GM19452 (cell line): Measurements from ENCODE around the gene C5orf24.
"Not testable (repeated sequence)": the region's sequence is repeated elsewhere in the genome, so short reads cannot be mapped to it uniquely, and the experiment has no call there.

Experiments
- ATAC-seq: cut with Tn5 transposase; IDR thresholded peaks from one replicate; pipeline ENCODE4 v1.9.1; 2021; ENCODE audit not compliant: unreplicated experiment

Gene C5orf24

DNA sequence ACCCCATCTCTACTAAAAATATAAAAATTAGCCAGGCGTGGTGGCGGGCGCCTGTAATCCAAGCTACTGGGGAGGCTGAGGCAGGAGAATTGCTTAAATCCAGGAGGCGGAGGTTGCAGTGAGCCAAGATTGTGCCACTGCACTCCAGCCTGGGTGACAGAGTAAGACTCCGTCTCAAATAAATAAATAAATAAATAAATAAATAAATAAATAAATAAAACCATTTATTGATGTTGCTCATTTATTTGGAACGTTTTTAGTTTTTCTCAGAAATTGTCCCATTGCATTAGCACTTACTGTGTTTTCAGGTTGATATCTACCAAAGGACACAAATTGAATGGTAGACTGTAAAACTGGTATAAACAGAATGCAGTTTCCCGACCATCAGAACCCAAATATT lies 10.7 kb downstream of the C5orf24 start:
- not testable (repeated sequence) for ATAC-seq

DNA sequence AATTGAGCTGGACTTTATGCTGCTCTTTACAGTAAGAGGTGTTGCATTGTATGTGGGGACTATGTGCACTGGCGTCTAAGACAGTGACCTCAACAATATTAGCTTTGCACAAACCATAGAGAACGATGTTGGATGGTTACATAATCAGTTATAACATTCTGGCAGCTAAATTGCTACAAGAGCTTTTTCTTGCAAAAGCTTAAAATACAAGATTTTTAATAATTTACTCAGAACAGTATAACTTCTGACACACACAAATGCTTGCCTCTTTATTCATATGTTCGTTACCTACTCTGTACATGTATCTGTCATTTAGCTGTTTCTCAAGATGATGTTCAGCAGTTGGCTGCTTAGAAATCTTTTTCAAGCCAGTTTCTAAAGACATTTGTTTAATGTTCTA lies 11.6 kb downstream of the C5orf24 start:
- no peak for ATAC-seq

DNA sequence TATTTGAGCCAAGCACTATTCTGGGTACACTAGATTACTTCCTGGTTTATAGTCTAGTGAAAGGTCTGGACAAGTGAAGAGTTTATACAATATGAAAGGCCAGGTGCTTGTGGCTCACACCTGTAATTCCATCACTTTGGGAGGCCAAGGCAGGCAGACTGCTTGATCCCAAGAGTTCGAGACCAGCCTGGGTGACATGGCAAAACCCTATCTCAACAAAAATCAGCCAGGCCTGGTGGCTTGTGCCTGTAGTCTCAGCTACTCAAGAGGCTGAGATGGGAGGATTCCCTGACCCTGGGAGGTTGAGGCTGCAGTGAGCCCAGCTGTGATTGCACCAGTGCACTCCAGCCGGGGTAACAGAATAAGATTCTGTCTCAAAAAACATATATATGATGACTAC lies 18.9 kb downstream of the C5orf24 start:
- no peak for ATAC-seq

DNA sequence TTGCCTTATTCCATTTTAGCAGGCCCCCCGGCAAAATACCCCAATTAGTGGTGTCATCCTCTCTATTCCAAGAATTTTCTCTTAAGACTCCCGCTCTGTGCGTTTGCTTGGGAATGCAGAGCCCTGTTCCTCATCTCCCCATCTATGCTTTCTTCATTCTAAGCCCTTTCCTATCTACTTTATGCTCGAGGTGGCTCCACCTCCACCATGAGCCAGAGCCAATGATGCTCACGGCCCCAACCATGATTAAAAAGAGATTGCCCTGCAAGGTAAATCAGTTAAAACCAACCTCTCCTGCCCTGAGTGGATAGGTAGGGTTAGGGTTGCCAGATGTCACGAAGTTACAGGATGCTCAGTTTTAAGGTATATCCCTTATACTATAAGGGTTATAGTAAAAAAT lies 27.7 kb downstream of the C5orf24 start:
- ATAC-seq = no peak

DNA sequence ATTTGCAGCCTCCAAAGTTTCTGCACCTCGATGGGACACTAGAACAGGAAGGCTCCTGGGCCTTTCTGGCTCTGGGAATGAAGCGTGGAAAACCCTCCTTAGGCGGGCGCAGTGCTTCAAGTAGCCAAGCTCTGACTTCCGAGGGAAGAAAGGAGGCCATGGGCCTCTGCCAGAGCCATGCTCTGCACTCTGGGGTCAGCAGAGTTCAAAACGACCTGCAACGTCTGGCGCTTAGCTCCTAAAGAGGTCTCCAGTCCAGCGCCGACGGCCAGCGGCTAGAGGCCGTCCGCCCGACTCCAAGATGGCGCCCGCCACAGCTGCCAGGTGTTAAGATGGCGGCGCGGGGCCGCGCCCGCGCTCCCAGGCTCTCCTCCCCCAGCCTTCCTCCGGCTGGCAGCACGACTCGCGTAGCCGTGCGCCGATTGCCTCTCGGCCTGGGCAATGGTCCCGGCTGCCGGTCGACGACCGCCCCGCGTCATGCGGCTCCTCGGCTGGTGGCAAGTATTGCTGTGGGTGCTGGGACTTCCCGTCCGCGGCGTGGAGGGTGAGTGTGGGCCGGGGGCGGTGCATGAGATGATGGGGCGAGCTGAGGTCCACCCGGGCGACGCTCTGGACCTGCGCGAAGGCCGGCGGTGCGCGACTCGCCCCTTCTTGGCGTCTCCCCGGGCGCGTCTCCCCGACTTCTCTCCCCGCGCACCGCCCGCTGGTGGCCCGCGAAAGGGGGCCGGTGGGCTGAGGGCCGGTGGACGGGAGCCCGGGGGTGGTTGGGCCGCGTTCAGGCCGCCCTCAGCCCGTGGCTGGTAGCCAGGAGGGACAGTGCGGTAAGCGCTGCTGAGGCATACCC lies 28.4 kb downstream of the C5orf24 start, which contains the start of gene TXNDC15:
TSS of gene TXNDC15 (plus strand) at position 385 of the 844 bp plus-strand sequence. CDS start at position 442, 57 bp downstream.
- peak; percentile 84 for ATAC-seq

DNA sequence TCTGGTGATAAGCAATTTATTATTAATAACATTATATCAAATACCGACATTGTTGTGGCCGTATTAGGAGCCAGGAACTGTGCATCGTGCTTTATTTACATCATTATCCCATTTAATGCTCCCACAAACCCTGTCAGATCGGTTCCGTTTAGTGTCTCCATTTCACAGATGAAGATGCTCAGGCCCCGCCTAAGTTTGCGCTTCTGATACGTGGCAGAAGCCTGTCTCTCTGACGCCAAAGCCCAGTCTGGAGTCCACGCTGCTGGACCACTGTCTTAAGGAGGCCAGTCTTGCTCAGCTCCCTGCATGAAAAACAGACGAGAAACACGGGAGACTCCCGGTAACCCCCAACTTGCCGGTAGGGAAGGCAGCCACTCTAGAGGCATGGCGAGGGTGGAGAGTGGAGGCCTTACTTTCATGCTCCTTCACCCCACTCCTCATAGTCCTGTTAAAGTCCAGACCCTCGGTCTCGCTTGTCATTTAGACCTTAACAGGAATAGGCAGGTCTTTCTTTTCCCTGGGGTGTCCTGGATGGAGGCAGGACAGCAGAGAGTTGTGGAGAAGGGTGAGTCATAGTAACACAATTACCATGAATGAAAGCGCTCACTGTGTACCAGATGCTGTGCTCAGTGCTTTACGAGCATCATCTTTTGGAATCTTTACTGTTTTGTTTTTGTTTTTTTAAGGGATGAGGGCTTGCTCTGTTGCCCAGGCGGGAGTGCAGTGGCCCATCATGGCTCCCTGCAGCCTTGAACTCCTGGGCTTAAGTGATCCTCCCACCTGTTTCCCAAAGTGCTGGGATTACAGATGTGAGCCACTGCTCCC lies 29.3 kb downstream of the C5orf24 start:
- ATAC-seq = peak; percentile 23

DNA sequence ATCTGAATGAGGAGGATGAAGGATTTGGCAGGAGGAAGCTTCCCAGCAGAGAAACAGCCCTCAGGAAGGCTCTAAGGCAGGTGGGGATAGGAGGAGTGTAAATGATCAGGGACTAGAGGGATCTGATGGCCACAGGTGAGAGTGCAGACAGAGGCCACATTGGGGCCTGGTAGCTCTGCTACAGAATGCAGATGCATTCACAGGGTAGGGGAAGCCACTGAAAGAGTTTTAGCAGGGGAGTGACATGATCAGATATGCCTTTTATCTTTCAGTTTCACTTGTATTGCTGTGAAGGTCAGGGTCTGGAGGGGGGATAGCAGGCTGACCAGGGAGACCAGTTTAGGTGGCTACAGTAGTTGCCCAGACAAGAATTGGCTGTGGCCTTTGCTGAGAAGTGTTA lies 31.4 kb downstream of the C5orf24 start:
- peak; percentile 37 for ATAC-seq

DNA sequence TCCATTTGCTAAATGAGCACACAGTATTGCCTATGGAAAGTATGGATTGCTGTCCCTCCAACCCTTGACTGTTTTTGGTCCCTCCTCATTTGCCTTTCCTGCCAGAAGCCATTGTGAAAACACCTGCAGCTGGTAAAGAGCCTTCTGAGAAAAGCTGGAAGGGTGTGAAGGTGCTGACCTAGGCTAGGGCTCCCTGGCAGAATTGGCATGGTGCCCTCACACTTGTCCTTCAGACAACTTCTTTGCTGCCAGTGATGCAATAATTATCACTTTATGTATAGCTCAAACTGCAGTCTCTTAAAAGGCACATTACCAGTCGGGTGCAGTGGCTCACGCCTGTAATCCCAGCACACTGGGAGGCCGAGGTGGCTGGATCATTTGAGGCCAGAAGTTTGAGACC lies 32.6 kb downstream of the C5orf24 start:
- no peak for ATAC-seq

DNA sequence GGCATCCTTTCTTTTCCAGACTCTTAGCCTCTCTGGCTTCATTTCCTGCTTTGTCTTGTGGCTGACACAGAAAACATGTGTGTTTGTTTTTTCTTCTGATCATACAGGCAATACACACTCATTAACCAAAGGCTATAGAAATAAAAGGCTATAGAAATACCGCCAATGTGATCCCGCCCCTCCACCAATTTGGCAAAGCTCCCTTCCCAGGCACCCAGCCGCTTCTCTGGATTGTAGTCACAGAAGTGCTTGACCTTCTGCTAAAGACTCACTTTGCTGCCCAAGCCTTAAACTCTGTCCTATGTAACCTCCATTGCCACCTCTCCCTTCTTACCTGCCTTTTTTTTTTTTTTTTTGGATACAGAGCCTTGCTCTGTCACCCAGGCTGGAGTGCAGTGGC lies 33.7 kb downstream of the C5orf24 start:
- no peak for ATAC-seq

DNA sequence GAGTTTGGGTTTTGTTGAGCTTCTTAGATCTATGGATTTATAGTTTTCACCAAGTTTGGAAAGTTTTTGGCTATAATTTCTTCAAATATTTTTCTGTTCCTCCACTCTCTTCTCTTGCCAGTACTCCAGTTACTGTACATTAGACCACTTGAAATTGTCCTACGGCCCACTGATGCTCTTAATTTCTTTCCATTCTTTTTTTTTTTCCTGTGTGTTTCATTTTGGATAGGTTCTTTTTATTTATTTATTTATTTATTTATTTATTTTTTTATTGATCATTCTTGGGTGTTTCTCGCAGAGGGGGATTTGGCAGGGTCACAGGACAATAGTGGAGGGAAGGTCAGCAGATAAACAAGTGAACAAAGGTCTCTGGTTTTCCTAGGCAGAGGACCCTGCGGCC lies 35.2 kb downstream of the C5orf24 start:
- not testable (repeated sequence) for ATAC-seq

DNA sequence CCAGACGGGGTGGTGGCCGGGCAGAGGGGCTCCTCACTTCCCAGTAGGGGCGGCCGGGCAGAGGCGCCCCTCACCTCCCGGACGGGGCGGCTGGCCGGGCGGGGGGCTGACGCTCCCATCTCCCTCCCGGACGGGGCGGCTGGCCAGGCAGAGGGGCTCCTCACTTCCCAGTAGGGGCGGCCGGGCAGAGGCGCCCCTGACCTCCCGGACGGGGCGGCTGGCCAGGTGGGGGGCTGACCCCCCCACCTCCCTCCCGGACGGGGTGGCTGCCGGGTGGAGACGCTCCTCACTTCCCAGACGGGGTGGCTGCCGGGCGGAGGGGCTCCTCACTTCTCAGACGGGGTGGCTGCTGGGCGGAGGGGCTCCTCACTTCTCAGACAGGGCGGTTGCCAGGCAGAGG lies 35.9 kb downstream of the C5orf24 start:
- not testable (repeated sequence) for ATAC-seq

DNA sequence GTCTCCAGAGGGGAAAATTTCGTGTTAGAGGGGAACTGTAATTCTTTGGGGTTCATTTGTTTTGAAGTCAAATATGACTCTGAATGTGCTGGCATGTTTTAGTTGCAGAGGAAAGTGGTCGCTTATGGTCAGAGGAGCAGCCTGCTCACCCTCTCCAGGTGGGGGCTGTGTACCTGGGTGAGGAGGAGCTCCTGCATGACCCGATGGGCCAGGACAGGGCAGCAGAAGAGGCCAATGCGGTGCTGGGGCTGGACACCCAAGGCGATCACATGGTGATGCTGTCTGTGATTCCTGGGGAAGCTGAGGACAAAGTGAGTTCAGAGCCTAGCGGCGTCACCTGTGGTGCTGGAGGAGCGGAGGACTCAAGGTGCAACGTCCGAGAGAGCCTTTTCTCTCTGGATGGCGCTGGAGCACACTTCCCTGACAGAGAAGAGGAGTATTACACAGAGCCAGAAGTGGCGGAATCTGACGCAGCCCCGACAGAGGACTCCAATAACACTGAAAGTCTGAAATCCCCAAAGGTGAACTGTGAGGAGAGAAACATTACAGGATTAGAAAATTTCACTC lies 41.9 kb downstream of the C5orf24 start:
- ATAC-seq = no peak

DNA sequence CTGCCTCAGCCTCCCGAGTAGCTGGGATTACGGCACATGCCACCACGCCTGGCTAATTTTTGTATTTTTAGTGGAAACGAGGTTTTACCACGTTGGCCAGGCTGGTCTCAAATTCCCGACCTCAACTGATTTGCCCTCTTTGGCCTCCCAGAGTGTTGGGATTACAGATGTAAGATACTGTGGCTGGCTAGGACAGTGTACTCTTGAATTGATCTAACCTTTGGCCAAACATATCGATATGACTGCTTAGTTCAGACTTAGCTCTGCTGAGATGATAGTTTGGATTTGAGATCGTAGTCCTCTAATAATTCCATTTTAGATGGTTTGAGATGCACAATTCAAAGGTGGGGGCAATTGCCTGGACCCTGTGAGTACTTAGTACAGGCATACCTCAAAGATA lies 43.6 kb downstream of the C5orf24 start:
- no peak for ATAC-seq

DNA sequence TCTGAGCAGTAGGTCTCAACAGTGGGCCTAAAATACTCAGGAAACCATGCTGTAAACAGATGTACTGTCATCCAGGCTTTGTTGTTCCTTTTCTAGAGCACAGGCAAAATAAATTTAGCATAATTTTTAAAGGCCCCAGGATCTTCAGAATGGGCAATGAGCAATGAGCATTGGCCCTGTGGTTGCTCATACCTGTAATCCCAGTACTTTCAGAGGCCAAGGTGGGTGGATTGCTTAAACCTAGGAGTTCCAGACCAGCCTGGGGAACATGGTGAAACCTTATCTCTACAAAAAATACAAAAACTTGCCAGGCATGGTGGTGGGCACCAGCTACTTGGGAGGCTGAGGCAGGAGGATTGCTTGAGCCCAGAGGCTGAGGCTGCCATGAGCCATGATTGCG lies 45.7 kb downstream of the C5orf24 start:
- ATAC-seq = no peak

DNA sequence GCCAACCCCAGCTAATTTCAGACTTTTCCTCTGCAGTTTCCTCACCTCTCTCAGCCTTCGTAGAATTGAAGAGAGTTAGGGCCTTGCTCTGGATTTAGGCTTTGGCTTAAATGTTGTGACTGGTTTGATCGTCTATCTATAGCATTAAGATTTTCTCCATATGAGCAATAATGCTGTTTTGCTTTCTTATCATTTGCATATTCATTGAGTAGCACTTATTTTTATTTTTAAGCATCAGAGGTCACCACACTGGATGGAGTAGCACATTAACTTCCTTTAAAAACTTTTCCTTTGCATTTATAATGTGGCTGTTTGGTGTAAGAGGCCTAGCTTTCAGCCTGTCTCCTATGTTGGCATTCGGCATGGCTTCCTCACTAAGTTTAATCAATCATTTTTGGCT lies 46.5 kb downstream of the C5orf24 start:
- ATAC-seq = no peak

DNA sequence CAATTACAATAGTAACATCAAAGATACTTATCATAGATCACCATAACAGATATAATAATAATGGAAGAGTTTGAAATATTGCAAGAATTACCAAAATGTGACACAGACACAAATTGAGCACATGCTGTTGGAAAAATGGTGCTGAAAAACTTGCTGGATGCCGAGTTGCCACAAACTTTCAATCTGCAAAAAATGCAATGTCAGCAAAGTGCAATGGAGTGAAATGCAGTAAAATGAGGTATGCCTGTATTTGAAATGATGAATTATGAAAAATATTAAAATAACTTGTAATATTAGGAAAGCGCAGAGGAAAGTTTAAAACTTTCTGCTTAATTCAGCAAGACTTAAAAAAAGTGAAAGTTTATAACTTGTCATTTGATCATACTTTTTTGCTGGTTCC lies 47.2 kb downstream of the C5orf24 start:
- no peak for ATAC-seq

DNA sequence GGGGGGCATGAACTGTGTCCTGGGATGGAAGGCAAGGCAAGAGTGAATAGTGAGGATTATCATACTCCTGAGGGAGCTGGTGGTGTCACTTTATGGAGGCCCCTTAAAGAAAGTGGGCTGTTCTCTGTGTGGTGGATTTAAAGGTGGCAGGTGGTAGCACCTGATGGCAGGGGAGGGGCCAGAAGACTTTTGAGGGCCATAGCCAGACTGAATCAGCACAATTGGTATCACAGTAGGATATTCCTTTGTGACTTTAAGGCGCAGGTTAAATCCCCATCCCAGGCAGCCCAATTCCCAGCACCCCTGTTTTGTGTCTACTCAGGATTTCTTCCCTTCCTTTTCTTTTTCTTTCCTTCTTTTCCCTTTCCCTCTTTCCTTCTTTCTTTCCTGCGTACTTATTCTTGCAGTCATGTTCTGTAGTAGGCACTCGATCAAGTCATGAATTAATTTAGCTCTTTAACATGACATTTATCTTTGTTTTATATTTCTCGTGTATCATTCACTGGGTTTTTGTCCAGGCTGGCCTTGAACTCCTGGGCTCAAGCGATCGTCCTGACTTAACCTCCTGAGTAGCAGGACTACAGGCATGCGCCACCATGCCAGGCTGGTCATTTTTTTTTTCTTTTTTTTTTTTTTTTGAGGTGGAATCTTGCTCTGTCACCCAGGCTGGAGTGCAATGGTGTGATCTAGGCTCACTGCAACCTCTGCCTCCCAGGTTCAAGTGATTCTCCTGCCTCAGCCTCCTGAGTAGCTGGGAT lies 48.2 kb downstream of the C5orf24 start:
- no peak for ATAC-seq

DNA sequence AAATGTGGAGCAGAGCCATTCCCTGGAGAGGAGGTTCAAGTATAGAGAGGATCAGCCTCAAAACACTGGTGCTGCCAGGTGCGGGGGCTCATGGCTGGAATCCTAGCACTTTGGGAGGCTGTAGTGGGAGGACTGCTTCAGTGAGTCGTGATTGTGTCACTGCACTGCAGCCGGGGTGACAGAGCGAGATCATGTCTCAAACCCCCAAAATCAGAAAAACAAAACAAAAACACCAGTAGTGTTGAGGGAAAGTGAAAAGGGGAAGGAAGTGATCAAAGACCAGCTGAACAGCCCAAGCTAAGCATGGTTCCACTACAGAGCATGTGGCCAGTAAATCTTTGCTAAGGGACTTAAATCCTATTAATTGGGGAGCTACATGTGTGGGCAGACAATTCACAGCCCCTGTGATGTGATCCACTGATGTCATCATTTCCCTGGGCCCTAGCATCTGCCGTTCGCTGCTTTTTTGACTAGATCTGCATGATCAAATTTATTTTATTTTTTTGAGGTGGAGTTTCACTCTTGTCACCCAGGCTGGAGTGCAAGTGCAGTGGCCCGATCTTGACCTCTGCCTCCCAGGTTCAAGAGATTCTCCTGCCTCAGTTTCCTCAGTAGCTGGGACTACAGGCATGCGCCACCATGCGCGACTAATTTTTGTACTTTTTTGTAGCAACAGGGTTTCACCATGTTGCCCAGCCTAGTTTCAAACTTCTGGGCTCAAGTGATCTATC lies 56.5 kb downstream of the C5orf24 start:
- ATAC-seq = no peak

DNA sequence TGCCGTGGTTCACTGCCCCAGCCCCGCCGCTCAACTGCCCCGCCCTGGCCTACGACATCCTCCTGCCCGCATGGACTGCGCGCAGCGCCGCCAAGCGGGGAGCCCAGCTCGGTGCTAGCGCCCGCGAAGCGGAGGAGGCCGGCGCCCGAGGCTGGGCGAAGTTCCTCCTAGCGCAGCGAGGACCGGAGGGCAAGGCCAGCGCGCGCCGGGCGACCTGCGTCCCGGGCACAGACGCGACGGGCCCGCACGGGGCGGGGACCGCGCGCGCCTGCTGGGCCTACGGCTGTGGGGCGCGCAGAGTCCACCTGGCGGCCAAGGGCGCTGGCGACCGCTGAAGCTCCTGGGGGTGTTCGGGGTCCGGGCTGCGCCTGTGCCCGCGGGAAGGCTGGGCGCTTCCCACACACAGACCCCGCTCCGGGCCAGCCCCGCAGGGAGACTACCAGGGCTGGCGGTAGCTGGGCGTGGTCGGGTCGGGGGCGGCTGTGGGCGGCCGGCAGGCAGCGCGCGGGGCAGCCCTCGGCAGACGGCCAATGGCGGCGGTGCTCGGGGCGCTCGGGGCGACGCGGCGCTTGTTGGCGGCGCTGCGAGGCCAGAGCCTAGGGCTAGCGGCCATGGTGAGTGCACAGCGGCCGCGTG lies 59.0 kb downstream of the C5orf24 start, which contains the start of gene PCBD2:
TSS of gene PCBD2 (plus strand) at position 522 of the 636 bp plus-strand sequence. CDS start at position 531, 9 bp downstream.
- ATAC-seq = peak; percentile 85
